Measurements from ENCODE around the gene REC114. TPM values are rescaled to one million over a fixed set of nuclear protein-coding genes. Genes with fewer than 3 reads are reported as not detected.

REC114 gene
- total and polyA plus RNA-seq, 8 donors = 0.20 to 0.24 TPM; not detected in 6

DNA sequence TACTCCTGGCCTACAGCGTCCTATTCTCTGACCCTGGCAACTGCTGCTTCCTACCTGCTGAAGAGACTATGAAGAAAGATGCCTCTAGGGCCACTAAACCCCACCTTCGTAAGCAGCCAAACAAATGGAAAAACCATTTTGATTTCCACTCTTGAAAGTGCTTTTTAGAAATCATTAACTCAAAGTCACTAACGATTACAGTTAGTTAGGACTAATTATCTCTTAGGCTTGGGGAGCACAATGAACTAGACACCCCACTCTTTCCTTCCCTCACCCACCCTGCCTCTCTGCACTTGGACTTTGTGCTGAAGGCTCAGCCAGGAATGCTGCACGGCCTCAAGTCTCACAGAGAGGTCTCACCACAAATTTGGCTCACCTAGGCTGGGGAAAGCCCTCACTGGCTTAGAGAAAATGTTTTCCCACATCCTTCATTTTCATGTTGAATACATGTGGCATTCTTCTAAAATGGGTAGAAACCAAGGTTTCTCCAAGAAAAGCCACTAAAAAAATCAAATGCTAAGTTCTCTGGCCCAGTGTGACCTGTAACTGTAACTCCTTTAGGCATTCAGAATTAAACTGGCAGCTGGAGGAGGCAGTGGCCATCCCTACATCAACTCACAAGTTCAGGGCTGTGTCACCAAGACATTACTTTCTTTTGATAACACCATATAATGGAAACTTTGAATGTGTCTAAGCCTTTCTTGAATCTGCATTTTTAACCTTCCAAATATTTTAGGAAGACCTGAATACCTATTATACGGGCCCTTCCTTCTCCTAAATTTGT lies 143.1 kb downstream of the REC114 start:
- Histone ChIP-seq H3K4me1 (peaks cover 0 to 7% of the 10 kb centered on the region in 2 donors), H3K4me3 (no peak overlapping the region), H3K27me3 (no peaks in the 10 kb centered on the region), H3K36me3 (peaks cover 6 to 99% of the 10 kb centered on the region in 2 donors), H3K27ac (no peak overlapping the region), H3K9me3 (no peaks in the 10 kb centered on the region)
- DNase-seq (no peak), ATAC-seq (no peak)
- intact Hi-C loops (cut with DNase I) = no loop called here
- TF ChIP-seq, protein P1, sequence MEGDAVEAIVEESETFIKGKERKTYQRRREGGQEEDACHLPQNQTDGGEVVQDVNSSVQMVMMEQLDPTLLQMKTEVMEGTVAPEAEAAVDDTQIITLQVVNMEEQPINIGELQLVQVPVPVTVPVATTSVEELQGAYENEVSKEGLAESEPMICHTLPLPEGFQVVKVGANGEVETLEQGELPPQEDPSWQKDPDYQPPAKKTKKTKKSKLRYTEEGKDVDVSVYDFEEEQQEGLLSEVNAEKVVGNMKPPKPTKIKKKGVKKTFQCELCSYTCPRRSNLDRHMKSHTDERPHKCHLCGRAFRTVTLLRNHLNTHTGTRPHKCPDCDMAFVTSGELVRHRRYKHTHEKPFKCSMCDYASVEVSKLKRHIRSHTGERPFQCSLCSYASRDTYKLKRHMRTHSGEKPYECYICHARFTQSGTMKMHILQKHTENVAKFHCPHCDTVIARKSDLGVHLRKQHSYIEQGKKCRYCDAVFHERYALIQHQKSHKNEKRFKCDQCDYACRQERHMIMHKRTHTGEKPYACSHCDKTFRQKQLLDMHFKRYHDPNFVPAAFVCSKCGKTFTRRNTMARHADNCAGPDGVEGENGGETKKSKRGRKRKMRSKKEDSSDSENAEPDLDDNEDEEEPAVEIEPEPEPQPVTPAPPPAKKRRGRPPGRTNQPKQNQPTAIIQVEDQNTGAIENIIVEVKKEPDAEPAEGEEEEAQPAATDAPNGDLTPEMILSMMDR (IDR thresholded peaks at IDR 0.05) = no peak

DNA sequence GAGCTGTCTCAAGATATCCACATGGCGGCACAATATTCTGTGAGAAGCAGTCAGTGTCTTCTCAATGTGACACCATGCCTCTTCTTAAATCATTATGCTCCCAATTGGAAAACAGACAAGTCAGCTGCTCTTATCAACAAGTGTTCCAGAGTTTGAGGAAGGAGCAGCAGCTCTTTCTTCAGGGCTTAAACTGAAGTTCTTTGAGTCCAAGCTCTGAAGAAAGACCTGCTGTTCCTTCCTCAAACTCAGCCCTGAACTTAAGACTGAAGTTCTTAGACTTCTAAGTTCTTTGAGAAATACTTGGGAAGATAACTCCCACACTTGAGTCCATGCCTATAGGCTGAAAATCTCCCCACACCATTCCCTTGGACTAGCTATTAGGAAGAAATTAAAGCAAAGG lies 146.8 kb downstream of the REC114 start:
- Histone ChIP-seq H3K9me3 (no peaks in the 10 kb centered on the region), H3K27ac (no peak overlapping the region), H3K36me3 (peaks cover 6 to 72% of the 10 kb centered on the region in 2 donors), H3K4me3 (no peak overlapping the region), H3K27me3 (no peaks in the 10 kb centered on the region), H3K4me1 (peaks cover 0 to 23% of the 10 kb centered on the region in 2 donors)
- intact Hi-C loops (cut with DNase I) = no loop called here
- DNase-seq = no peak
- TF ChIP-seq, protein P1 (IDR thresholded peaks at IDR 0.05) = no peak
- no peak for ATAC-seq

DNA sequence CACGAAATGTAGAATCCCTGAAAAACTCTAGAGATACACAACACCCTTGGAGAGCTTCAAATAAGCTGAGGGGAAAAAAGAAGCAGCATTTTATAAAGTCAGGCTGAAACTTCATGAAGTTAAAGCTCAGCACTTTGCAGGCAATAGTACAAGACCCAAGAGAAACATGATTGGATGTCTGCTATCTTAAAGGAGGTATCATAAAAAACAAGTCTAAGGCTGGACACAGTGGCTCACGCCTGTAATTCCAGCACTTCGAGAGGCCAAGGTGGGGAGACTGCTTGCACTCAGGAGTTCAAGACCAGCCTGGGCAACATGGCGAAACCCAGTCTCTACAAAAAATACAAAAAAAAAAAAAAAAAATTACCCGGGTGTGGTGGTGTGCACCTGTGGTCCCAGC lies 147.3 kb downstream of the REC114 start:
- H3K9me3 ChIP-seq = no peaks in the 10 kb centered on the region
- no peak overlapping the region for H3K27ac ChIP-seq
- no peaks in the 10 kb centered on the region for H3K27me3 ChIP-seq
- intact Hi-C loops (cut with DNase I) = no loop called here
- TF ChIP-seq, protein P1 (IDR thresholded peaks at IDR 0.05) = no peak
- peaks cover 0 to 26% of the 10 kb centered on the region in 2 donors for H3K4me1 ChIP-seq
- ATAC-seq = no peak
- H3K36me3 ChIP-seq = peaks cover 6 to 67% of the 10 kb centered on the region in 2 donors
- H3K4me3 ChIP-seq = no peak overlapping the region
- no peak for DNase-seq

DNA sequence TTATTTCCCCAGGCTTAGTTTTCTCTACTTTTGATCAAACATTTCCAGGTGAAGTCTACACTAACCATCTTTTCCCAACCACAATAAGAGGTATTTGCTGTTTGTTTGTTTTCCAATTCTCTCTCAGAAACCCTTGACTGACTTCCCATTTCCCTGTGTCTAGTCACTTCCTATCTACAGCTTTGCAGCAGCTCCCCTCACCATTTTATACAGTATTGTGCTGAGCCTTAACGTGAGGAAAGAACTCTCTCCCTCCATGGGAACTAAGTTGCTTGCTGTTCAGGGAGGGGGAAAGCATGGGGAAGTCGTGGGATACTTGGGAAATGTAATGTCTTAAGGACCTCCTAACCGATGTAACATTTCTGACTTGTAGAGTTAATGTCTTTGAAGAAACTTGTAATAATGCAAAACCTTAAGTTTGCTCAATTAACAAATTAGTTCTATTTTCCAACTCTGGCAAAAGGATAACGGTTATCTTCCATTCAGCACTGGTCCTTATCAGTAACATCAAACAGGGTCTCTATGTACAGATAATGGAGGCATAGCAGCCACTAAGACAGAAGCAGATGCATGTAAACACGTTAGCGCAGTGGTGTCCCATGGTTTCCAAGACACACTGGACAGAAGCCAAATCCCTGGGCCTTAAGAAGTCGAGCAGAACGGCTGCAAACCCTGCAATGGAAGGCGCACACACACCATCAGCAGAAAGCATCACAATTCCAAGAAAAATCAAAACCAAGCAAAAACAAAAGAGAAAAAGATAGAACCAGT lies 150.5 kb downstream of the REC114 start:
- no peak overlapping the region for H3K27ac ChIP-seq
- intact Hi-C loops (cut with DNase I) = no loop called here
- no peaks in the 10 kb centered on the region for H3K9me3 ChIP-seq
- peaks cover 0 to 44% of the 10 kb centered on the region in 2 donors for H3K36me3 ChIP-seq
- DNase-seq (peak in 2 of 4 donors; percentile 79 to 92), ATAC-seq (no peak)
- TF ChIP-seq, protein P1 (IDR thresholded peaks at IDR 0.05) = no peak
- no peaks in the 10 kb centered on the region for H3K27me3 ChIP-seq
- no peak overlapping the region for H3K4me3 ChIP-seq
- H3K4me1 ChIP-seq = peaks cover 0 to 50% of the 10 kb centered on the region in 2 donors

DNA sequence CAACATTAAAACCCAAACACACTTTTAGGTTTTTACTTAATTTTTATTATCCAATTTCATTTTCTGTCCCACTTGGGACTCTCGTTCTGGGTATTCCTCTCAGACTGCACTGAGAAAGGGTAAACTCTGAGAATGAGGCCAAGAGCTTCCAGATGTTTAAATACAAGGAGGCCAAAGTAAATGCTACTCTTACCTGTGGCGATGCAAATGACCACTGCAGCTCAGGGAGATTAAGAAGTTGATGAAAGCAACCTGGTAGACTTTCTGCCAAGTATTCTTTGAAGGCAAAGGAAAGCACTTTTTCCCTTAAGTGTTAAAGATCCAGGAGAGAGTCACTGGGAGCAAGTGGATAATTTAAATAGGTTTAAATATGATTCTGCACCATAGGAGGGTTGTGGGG lies 151.1 kb downstream of the REC114 start:
- ATAC-seq (no peak), DNase-seq (no peak)
- no peaks in the 10 kb centered on the region for H3K27me3 ChIP-seq
- H3K9me3 ChIP-seq = no peaks in the 10 kb centered on the region
- TF ChIP-seq, protein P1 (IDR thresholded peaks at IDR 0.05) = no peak
- H3K27ac ChIP-seq = no peak overlapping the region
- intact Hi-C loops (cut with DNase I) = no loop called here
- no peak overlapping the region for H3K4me3 ChIP-seq
- H3K36me3 ChIP-seq = peaks cover 0 to 38% of the 10 kb centered on the region in 2 donors
- peaks cover 0 to 57% of the 10 kb centered on the region in 2 donors for H3K4me1 ChIP-seq
